Dedifferentiated amniotic fluid mesenchymal stem cell (primary cell): ENCODE data around the gene TTC19.
"Not testable (repeated sequence)": the region's sequence is repeated elsewhere in the genome, so short reads cannot be mapped to it uniquely, and the experiment has no call there.

Experiments
- DNase-seq: peaks from one replicate; pipeline ENCODE4 v3.0.0-alpha.2; 2016; ENCODE audit errors: extremely low spot score

The TTC19 gene

GRCh38 chr17:15972497-15972951 is 27.1 kb upstream of the TTC19 start:
- DNase-seq, result no peak

DNA sequence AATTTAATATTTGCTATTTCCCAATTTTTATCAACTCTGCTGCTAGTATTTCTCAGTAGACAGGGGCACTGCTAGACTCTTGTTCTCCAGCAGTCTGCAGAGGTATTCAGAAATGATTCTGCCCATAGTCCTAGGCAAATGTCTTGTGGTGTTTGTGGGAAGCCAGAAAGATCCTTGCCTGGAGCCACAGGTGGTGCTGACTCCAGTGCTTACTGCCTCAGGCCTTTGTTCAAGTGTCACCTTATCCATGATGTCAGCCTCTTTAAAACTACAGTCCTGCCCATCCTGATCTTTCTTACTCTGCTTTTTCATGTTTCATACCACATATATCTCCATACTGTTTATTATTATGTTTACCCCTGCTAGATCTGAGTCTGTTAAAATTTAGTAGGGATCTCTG is 26.6 kb upstream of the TTC19 start:
- no peak for DNase-seq

DNA sequence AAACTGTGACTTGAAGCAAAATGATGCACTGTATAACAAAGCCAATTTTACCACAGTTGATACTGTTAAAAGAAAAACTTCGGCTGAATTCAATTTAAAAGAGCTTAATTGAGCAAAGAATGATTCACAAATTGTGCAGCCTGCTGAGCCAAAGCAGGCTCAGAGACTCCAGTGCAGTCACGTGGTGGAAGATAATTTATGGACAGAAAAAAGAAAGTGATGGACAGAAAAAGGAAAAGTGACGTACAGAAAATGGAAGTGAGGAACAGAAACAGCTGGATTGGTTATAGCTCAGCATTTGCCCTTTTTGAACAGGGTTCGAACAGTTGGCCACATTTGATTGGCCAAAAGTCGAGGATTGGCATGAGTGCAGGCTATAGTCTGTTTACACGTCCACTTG is 25.8 kb upstream of the TTC19 start:
- no peak for DNase-seq

DNA sequence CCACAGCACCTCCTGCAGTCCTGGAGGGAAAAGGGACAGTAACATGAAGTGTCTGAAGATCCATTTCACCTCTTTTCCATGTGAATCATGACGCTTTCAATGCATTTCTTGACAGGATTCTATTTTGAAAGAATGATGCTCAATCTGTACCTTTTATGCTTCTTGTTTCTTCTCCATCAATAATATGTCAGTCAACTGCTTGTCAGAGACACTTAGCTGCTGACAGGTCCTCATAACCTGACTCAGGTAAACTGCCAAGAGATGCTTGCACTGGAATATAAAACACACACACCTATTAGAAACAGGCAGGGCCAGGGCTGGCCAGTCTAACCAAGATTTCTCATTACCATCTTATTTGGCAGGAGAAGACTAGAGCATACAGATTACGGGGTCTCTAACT is 21.7 kb upstream of the TTC19 start:
- DNase-seq, result no peak

DNA sequence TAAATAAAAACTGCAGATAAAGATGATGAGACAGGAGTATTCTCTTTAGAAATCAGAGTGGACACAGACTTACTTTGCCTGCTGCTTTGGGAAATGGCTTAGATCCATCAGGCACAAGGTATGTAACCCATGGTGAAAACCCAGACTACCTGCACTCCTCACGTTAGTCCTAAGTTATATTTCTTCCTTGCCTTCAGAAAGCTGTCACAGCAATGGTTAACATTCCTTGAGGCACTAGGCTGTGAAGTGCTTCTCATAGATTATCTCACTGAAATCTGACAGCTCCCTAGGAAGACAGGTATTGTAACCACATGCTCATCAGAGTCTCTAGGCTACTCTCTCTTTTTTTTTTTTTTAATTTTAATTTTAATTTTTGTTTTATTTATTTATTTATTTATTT is 21.0 kb upstream of the TTC19 start:
- DNase-seq, result no peak

GRCh38 chr17:15979013-15979412 is 20.6 kb upstream of the TTC19 start:
- DNase-seq, result not testable (repeated sequence)

DNA sequence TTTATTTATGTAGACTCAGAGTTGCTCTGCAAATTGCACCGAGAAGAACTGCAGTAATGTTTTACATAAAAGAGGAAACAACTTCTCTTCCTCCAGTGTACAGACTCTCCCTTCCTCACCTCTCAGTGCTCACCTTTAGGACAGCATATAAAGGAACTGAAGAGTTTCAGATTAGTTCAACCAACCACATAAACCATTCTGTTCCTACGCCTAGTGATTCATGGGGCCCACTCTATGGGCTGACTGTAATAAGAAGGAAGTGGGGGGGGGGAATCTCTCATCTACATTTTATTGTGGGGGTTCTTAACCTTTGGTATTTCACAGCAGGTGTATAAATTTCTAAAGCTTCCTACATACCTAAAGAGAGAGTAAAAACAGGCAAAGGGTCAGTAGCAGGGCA is 18.4 kb upstream of the TTC19 start:
- DNase-seq, result no peak

DNA sequence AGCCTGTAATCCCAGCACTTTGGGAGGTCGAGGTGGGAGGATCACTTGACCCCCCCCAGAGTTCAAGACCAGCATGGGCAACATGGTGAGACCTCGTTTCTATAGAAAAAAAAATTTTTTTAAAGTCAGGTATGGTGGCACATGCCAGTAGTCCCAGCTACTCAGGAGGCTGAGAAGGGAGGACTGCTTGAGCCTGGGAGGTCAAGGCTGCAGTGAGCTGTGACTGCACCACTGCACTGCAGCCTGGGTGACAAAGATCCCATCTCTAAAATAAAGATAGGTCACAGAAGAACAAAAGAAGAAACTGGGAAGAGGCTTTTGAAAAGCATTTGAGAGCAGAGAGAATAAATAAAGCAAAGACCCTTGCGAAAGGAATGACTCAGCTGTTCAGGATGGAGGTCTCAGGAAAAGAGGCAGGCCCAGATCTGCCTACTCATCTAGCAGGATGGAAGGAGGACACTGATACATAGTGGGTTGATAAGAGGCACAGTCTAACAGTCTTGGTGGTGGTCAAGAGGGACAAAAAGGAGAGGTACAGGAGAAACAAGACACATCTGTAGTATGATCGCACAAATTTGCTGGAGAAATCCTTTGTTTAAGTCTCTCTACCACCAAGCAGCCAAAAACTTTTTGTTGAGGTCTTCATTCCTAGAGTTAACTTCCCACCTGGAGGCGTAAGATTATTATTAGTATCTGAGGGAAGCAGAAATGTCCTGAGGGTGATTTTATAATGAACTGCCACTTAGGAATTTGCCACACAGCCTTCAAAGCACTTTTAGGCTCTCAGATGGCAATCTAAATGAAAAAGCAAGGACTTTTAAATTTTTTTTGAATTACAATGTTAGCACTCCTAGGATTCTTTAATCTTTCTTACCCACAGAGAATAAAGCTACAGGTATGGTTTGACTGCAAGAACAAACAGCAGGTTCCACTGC is 17.7 kb upstream of the TTC19 start:
- no peak for DNase-seq

- DNase-seq, result no peak
These were observed 3.3 kb upstream of the TTC19 start for GRCh38 chr17:15996322-15996721.

- DNase-seq, result no peak
These were observed 1.5 kb upstream of the TTC19 start for GRCh38 chr17:15998031-15998562.

DNA sequence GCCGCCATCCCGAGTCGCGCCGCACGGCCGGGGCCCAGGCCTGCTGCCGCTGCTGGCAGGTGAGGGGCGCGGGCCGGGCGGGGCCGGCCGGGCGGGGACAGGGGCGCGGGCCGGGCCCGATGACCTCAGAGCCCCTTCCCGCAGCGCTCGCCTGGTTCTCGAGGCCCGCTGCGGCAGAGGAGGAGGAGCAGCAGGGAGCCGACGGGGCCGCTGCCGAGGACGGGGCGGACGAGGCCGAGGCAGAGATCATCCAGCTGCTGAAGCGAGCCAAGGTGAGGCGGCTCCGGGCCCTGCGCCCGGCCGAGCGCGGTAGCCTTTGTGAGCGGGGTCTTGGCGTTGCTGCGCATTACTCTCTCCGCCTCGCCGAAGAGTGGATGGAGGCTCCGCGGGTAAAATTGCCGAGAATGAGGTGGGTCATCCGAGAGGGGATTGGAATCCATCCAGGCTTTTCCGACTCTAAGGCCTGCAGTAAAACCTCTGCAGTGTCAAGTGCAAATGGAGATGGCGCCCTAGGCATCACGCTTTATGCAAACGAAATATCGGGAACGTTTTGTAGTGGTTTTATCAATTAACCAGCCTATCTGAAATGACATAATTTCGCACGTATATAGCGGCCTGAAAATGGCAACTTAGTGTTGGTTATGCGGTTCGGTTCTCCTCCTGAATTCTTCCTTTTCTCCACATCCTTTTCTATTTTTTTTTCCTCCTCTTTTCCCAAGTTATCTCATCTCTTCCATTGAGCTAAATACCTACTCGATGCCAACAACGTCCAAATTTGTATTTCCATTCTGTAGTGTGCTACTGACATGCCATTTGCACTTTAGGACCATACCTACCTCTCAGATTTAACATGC is 577 bp downstream of the TTC19 start:
- DNase-seq, result no peak

DNA sequence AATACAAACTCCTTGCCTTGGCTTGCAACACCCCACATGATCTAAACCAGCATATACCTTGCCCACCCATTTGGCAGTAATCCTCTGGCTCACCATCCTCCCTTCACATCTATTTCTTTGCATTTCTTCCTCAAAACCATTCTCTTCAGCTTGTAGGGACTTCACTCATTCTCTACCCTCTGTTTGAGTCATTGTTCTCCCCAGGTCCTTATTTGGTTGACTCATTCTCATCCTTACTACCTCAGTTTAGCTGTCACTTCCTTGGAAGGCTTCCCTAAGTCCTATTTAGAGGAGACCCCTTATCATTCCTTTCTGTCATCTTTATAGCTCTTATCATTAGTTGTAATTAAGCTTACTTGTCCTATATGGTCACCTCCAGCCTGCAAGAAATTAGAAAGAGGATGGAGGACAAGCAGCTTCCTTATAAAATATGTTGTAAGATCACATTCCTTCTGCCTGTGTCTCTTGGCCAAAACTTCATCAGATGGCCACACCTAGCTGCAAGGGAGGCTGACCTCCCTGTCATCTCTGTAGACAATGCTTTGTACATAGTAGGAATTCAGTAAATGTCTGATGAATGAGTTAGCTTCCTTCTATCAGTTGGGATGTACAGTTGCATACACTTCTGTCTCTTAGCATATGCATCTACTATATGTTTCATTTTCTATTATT is 1.7 kb downstream of the TTC19 start:
- DNase-seq, result no peak

GRCh38 chr17:16002708-16003260 is 3.2 kb downstream of the TTC19 start:
- no peak for DNase-seq

DNA sequence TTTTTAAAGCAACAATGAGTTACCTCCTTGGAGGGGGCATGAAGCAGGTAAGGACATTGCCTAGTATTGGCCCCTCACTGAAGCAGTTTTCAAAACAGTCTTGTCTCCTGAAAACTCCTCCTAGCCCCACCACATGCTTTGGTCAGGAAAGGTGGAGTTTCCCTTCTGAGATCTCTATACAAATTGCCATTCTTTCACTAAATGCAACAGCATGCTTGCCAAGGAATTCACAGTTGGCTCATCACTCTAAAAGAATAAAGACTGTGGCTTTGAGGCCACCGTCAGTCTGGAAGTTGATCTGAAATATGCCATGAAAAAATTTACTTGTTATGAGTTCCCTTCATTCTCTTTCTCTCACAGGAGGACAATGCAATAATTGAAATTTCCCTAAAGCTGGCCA is 4.2 kb downstream of the TTC19 start:
- DNase-seq, result no peak

- no peak for DNase-seq
These were observed 6.0 kb downstream of the TTC19 start for GRCh38 chr17:16005636-16006035.

DNA sequence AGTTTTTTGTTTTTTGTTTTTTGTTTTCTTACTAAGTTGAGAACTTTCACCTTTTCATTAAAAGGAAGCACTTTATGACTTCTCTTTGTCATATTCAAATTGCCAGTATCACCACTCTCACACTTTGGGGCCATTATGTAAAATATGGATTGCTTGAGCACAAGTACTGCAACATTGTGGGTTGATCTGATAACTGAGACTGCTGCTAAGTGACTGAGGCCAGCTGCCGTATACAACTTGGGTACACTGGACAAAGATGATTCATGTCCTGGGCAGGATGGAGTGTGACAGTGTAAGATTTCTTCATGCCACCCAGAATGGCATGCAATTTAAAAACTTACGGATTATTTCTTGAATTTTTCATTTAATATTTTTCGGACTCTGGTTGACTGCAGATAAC is 7.8 kb downstream of the TTC19 start:
- no peak for DNase-seq

DNA sequence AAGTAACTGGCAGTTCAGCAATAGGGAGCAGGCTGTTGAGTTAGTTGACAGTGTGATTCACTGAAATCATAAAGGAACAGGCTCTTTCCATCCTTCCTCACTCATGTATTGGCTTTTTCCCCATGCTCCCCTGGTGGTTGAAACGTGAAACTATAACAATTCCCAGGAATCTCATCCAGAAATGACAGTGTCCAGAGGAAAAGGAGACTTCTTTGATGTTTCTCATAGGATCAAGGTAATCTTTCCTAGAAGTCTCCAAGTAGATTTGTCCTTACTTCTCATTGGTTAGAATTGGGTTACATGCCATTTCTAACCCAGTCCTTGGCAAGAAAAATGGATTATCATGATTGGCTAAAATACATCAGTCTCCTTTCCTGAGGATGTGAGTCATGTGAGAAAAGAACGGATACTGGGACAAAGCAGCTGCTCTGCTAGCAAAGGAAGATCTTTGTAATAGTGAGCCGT is 14.4 kb downstream of the TTC19 start:
- DNase-seq, result peak; percentile 57

DNA sequence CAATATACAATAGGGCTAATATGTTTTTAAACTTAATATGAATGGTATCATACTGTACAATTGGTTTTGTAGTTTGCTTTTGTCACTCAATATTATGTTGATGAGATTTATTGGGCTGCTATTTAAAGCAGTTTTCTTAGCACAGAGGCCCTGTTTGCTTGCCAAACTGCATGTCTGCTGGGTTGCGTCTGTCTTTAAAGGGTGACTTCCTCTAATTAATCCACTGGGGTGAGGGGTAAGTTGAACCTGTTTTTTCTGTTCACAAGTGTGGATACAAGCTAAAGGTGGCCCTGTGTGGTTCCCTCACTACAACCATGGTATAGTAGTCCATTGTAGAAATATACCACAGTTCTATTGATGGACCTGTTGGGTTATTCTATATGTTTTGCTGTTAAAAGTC is 19.7 kb downstream of the TTC19 start:
- no peak for DNase-seq

GRCh38 chr17:16023881-16024280 is 24.3 kb downstream of the TTC19 start:
- DNase-seq, result no peak

GRCh38 chr17:16025202-16025601 is 25.6 kb downstream of the TTC19 start:
- no peak for DNase-seq

DNA sequence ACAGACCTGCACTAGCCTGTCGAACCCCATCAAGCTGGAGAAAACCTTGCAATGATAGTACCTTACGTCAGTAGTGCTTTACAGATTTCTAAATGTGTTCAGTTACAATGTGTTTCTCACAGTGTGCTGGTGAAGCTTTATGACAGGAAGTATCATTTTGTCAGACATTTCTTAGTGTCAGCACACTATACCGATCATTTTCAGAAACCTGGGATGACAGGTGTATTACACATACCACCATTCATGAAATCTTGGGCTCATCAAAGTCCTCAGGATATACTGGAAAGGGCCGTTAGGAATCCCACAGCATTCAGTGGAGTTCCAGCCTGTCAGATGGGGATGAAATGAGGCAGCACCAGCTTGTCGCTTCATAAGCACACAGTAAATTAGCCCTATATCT is 27.3 kb downstream of the TTC19 start:
- DNase-seq, result no peak
